Transverse colon (tissue), 3 donors: Measurements from ENCODE around the gene PXT1.

Experiments
- POLR2A ChIP-seq: fragments of 450-650 bp; IDR thresholded peaks from one replicate; pipeline ENCODE4 v1.6.1; 2016; ENCODE audit warnings: antibody characterized with exemption, mild to moderate bottlenecking, moderate library complexity
- TF ChIP-seq, protein P1 (sequence below), 5 experiments: fragments of 200-600 bp in 3 of 5; fragments of 450-650 bp in 2 of 5; sonication (generic) in 3 of 5; IDR thresholded peaks; 1 replicate in 2 of 5; 2 replicates in 3 of 5; pipeline ENCODE4 v1.5.1; 2016 to 2017; ENCODE audit warnings: antibody characterized with exemption in 5 of 5, inconsistent platforms in 3 of 5, mild to moderate bottlenecking in 2 of 5, moderate library complexity in 1 of 5

GRCh38 chr6:36459501-36459900, 16.8 kb upstream of the PXT1 start:
- TF ChIP-seq POLR2A, result no peak
- TF ChIP-seq, protein P1, sequence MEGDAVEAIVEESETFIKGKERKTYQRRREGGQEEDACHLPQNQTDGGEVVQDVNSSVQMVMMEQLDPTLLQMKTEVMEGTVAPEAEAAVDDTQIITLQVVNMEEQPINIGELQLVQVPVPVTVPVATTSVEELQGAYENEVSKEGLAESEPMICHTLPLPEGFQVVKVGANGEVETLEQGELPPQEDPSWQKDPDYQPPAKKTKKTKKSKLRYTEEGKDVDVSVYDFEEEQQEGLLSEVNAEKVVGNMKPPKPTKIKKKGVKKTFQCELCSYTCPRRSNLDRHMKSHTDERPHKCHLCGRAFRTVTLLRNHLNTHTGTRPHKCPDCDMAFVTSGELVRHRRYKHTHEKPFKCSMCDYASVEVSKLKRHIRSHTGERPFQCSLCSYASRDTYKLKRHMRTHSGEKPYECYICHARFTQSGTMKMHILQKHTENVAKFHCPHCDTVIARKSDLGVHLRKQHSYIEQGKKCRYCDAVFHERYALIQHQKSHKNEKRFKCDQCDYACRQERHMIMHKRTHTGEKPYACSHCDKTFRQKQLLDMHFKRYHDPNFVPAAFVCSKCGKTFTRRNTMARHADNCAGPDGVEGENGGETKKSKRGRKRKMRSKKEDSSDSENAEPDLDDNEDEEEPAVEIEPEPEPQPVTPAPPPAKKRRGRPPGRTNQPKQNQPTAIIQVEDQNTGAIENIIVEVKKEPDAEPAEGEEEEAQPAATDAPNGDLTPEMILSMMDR (IDR thresholded peaks at IDR 0.05), result no peak
